Upper lobe of right lung (tissue), 1 donor: ENCODE results near the gene AKAP7. TPM values are rescaled to one million over a fixed set of nuclear protein-coding genes. Genes with fewer than 3 reads are reported as not detected.

ENCODE experiments used
- ATAC-seq: fragments of 200-7000 bp; cut with Tn5 transposase; one replicate; pipeline ENCODE4 v1.9.1; 2020; ENCODE audit warnings: mild to moderate bottlenecking, moderate library complexity
- DNase-seq: peaks from one replicate; pipeline ENCODE4 v3.0.0-alpha.2; 2020
- H3K27ac ChIP-seq: fragments of 200-600 bp; one replicate; pipeline ENCODE4 v1.8.0; 2022
- H3K27me3 ChIP-seq: fragments of 200-600 bp; one replicate; pipeline ENCODE4 v1.8.0; 2022; ENCODE audit warnings: mild to moderate bottlenecking
- H3K36me3 ChIP-seq: fragments of 200-600 bp; one replicate; pipeline ENCODE4 v1.8.0; 2022
- H3K4me1 ChIP-seq: fragments of 200-600 bp; one replicate; pipeline ENCODE4 v1.8.0; 2022
- H3K4me3 ChIP-seq: fragments of 200-600 bp; one replicate; pipeline ENCODE4 v1.8.0; 2022; ENCODE audit warnings: mild to moderate bottlenecking
- H3K9me3 ChIP-seq: fragments of 200-600 bp; one replicate; pipeline ENCODE4 v1.8.0; 2022
- intact Hi-C: fragments of 100-400 bp; cut with DNase I; formaldehyde crosslinking; loops from one replicate; pipeline ENCODE4 v1.11.0; 2022
- total RNA-seq: library from RNA; stranded (reverse); fragmentation: NEBNext Ultra II Directional; extraction: Animal tissue kit (Norgen Biotek cat#: 25700); gene quantifications from one replicate; pipeline ENCODE4 v1.2.1, GENCODE V29; 2021
- TF ChIP-seq, protein P1 (sequence below): fragments of 200-600 bp; IDR thresholded peaks from one replicate; pipeline ENCODE4 v1.8.0; 2022; ENCODE audit warnings: antibody characterized with exemption
- donor health status: DM: no; HTN: yes; CAD: no; lungs with severe emphysema.

The AKAP7 gene
- total RNA-seq, 1 donor from 2014 or later = 11.1 TPM

DNA sequence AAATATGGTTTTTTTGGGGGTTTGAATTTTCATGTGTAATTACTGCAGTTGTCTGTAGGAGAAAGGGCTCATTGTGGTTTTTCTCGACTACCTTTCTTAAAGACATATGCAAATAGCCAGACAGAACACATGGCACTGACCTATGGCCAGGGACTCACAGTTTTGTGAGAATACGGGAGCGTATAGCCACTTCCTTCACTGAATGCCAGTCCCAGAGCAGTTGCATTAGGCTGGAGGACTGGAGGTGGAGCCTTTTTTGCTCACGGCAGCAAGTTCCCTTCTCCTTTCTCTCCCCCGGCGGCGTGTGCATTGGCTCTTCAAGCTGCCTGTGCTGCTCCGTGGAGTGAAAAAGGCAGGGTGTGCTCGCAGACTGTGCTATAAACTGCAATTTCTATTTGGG, 114.9 kb downstream of the AKAP7 start:
- ATAC-seq (peak; percentile 97), DNase-seq (peak; percentile 76)
- no peaks in the 10 kb centered on the region for H3K36me3 ChIP-seq
- H3K4me3 ChIP-seq = peak overlapping the region; percentile 48
- intact Hi-C loops = no loop called here
- no peaks in the 10 kb centered on the region for H3K27me3 ChIP-seq
- TF ChIP-seq, protein P1, sequence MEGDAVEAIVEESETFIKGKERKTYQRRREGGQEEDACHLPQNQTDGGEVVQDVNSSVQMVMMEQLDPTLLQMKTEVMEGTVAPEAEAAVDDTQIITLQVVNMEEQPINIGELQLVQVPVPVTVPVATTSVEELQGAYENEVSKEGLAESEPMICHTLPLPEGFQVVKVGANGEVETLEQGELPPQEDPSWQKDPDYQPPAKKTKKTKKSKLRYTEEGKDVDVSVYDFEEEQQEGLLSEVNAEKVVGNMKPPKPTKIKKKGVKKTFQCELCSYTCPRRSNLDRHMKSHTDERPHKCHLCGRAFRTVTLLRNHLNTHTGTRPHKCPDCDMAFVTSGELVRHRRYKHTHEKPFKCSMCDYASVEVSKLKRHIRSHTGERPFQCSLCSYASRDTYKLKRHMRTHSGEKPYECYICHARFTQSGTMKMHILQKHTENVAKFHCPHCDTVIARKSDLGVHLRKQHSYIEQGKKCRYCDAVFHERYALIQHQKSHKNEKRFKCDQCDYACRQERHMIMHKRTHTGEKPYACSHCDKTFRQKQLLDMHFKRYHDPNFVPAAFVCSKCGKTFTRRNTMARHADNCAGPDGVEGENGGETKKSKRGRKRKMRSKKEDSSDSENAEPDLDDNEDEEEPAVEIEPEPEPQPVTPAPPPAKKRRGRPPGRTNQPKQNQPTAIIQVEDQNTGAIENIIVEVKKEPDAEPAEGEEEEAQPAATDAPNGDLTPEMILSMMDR = no peak
- H3K4me1 ChIP-seq = no peaks in the 10 kb centered on the region
- H3K9me3 ChIP-seq = no peaks in the 10 kb centered on the region
- no peak overlapping the region for H3K27ac ChIP-seq

DNA sequence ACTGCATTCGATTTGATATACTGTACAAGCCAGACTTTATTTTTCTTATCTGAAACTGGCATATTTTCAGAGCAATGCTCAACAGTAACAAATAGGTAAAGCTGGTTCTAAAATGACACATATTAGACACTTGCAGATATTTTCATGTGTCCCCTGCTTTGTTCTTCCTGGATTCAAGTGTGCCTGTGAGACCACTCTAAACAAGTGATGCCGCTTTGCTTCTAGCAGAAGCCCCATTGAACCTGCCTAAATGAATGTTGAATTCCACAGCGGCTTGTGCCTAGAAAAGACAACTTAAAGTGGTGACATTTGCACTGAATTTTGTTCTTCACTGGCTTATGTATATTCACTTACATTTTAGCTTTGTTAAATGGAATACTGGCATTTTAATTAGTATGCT, 115.7 kb downstream of the AKAP7 start:
- Histone ChIP-seq H3K4me3 (peak overlapping the region; percentile 48), H3K4me1 (no peaks in the 10 kb centered on the region), H3K27ac (no peak overlapping the region), H3K27me3 (no peaks in the 10 kb centered on the region), H3K36me3 (no peaks in the 10 kb centered on the region), H3K9me3 (no peaks in the 10 kb centered on the region)
- TF ChIP-seq, protein P1 = no peak
- intact Hi-C loops = no loop called here
- ATAC-seq (no peak), DNase-seq (no peak)

DNA sequence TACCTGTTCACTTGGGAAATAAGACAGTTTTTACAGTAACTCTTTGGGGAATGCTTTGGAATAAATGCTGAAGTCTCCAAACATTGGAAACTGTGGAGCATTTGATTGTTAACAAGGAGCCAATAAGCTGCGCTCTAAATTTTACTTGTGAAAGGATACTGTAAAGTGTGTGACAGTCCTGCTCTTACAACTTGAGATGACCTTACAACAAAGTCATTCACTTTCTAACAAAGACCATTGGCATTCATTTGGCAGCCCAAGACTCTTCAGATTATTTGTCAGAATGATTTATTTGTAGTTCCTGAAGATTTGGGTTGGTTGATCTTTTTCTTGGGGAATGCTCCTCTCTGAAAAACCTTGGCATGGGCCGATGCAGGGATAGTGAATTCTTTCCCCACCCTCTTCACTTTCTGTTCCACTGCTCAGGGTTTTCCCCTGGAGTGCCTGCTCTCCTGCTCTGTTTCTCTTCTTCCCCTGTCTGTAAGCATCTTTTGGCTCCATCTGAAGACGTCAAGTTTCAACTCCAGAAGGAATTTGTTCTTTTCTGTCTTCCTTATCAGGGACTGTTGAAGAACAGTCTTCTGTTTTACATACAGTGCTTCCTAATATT, 116.4 kb downstream of the AKAP7 start:
- Histone ChIP-seq H3K27ac (no peak overlapping the region), H3K9me3 (no peaks in the 10 kb centered on the region), H3K36me3 (no peaks in the 10 kb centered on the region), H3K4me1 (no peaks in the 10 kb centered on the region), H3K4me3 (peak overlapping the region; percentile 48), H3K27me3 (no peaks in the 10 kb centered on the region)
- TF ChIP-seq, protein P1 = no peak
- intact Hi-C loops = no loop called here
- ATAC-seq = no peak
- no peak for DNase-seq

DNA sequence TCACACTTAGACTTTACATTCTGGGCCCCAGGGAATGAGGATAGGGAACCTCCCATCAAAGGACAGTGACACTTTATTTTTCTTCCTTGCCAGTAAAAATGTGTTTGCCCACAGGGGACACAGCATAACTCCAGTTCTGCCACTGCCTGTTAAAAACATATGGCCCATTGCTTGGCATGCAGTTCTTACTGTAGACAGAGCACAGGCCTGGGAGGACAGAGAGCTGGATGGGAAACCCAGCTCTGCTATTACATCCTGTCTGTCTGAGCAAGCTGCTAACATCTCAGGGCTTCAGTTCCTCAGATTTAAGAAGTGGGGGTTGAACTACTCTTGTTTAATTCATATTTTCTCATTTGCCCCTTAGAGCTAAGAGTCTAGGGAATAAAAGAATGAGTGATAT, 120.2 kb downstream of the AKAP7 start:
- Histone ChIP-seq H3K4me3 (no peak overlapping the region), H3K27ac (no peak overlapping the region), H3K27me3 (no peaks in the 10 kb centered on the region), H3K36me3 (no peaks in the 10 kb centered on the region), H3K9me3 (no peaks in the 10 kb centered on the region), H3K4me1 (peaks cover 4% of the 10 kb centered on the region)
- intact Hi-C loops = no loop called here
- TF ChIP-seq, protein P1 = no peak
- ATAC-seq (no peak), DNase-seq (no peak)

DNA sequence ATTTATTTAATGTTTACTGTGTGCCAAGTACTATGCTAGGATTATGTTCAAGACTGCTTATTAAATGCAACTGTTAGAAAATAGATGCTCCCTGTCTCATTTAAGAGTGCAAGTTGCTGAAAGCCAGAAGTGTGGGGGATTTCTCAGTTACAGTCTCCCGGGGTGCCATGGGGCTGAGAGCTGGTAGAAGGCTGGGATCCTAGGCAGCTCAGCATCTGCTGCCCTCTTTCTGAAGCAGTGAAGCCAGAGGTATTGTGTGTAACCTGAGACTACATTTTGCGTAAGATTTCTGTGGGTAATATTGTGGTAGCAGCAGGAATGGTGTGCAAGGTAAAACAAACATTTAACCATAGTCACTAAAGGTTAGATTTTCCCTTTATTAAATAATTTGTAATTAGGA, 120.6 kb downstream of the AKAP7 start:
- Histone ChIP-seq H3K27me3 (no peaks in the 10 kb centered on the region), H3K9me3 (no peaks in the 10 kb centered on the region), H3K4me3 (no peak overlapping the region), H3K36me3 (no peaks in the 10 kb centered on the region), H3K4me1 (peaks cover 4% of the 10 kb centered on the region), H3K27ac (no peak overlapping the region)
- TF ChIP-seq, protein P1 = no peak
- ATAC-seq (no peak), DNase-seq (no peak)
- intact Hi-C loops = no loop called here

DNA sequence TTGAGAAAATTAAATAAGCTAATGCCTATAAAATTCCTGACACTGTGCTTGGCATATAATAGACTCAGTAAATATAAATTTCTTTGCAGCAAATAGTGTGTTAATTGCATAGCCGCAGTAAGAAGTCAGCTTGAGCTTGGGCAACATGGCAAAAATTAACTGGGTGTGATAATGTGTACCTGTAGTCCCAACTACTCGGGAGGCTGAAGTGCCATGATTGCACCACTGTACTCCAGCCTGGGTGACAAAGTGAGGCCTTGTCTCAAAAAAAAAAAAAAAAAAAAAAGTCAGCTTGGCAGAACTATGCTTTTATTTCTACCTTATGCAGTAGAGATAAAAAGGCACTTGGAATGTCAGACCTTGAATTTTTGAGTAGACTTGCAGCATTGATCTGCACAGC, 121.8 kb downstream of the AKAP7 start:
- DNase-seq (peak; percentile 73), ATAC-seq (peak; percentile 94)
- H3K27me3 ChIP-seq = no peaks in the 10 kb centered on the region
- no peaks in the 10 kb centered on the region for H3K9me3 ChIP-seq
- TF ChIP-seq, protein P1 = no peak
- intact Hi-C loops = no loop called here
- no peaks in the 10 kb centered on the region for H3K36me3 ChIP-seq
- H3K27ac ChIP-seq = no peak overlapping the region
- H3K4me1 ChIP-seq = peaks cover 4% of the 10 kb centered on the region
- no peak overlapping the region for H3K4me3 ChIP-seq
